H1 (cell line): ENCODE data around the gene ZNF135. TPM values are rescaled to one million over a fixed set of nuclear protein-coding genes. Genes with fewer than 3 reads are reported as not detected.

Source experiments
- CTCF ChIA-PET: fragments of 300-600 bp; sonication (Branson Sonifier 250); formaldehyde crosslinking; loops from one replicate; lab custom pipeline; 2021; ENCODE audit not compliant: partially characterized antibody; lab: Charles Lee
- POLR2A ChIA-PET: fragments of 300-600 bp; sonication (Branson Sonifier 250); formaldehyde crosslinking; loops from one replicate; lab custom pipeline; 2021; ENCODE audit warnings: inconsistent platforms; ENCODE audit not compliant: partially characterized antibody; lab: Charles Lee
- DNase-seq, 2 experiments: peaks; one replicate each; pipeline versions ENCODE4 v3.0.0 to v3.0.0-alpha.2; 2010 to 2022; ENCODE audit warnings: low spot score in 2 of 2, low read depth in 1 of 2, mixed read lengths in 1 of 2
- FAIRE-seq: peaks from 2 replicates; lab custom pipeline; 2011; peaks lifted over from hg19 to GRCh38; lab: Jason Lieb, UNC
- H2AFZ ChIP-seq: 2 replicates; pipeline ENCODE4 v1.8.1; 2012; ENCODE audit warnings: low read length, inconsistent platforms
- H2AK5ac ChIP-seq: 2 replicates; pipeline ENCODE4 v1.6.1; 2013; ENCODE audit warnings: low read depth, low read length
- H2BK120ac ChIP-seq: replicated peaks from 2 replicates; pipeline ENCODE3; 2013; ENCODE audit warnings: low read depth, low read length, inconsistent platforms
- H2BK12ac ChIP-seq: 2 replicates; pipeline ENCODE4 v1.6.1; 2013; ENCODE audit warnings: low read depth, low read length
- H2BK15ac ChIP-seq: 2 replicates; pipeline ENCODE4 v1.6.1; 2013; ENCODE audit warnings: low read length
- H2BK20ac ChIP-seq: 2 replicates; pipeline ENCODE4 v1.6.1; 2013; ENCODE audit warnings: low read length
- H2BK5ac ChIP-seq: 2 replicates; pipeline ENCODE4 v1.6.1; 2013; ENCODE audit warnings: low read depth, low read length
- H3K14ac ChIP-seq: 2 replicates; pipeline ENCODE4 v1.6.1; 2013; ENCODE audit warnings: inconsistent platforms; ENCODE audit not compliant: insufficient read length
- H3K18ac ChIP-seq: 2 replicates; pipeline ENCODE4 v1.6.1; 2013; ENCODE audit warnings: low read length; ENCODE audit errors: extremely low read depth
- H3K23ac ChIP-seq: 2 replicates; pipeline ENCODE4 v1.6.1; 2013; ENCODE audit warnings: inconsistent platforms; ENCODE audit not compliant: insufficient read length
- H3K23me2 ChIP-seq: 2 replicates; pipeline ENCODE4 v1.6.1; 2013; ENCODE audit warnings: low read depth, low read length
- H3K27ac ChIP-seq: 2 replicates; pipeline ENCODE4 v1.6.1; 2011; ENCODE audit warnings: low read depth, low read length, inconsistent platforms
- H3K27me3 ChIP-seq, 4 experiments: replicated peaks in 1 of 4; 1 replicate in 1 of 4; 2 replicates in 3 of 4; pipeline versions ENCODE4 v1.6.1 to v1.8.1; 2011 to 2013; ENCODE audit warnings: low read length in 3 of 4, mild to moderate bottlenecking in 3 of 4, inconsistent platforms in 2 of 4, mixed read lengths in 2 of 4, moderate library complexity in 1 of 4; ENCODE audit not compliant: control insufficient read depth in 3 of 4, insufficient read depth in 3 of 4; ENCODE audit errors: extremely low read depth in 1 of 4
- H3K36me3 ChIP-seq, 4 experiments: 2 replicates each; pipeline versions ENCODE4 v1.6.1 to v1.8.1; 2011 to 2013; ENCODE audit warnings: mild to moderate bottlenecking in 4 of 4, low read length in 3 of 4, moderate library complexity in 2 of 4, control low read depth in 1 of 4, inconsistent platforms in 1 of 4; ENCODE audit not compliant: insufficient read depth in 4 of 4, control insufficient read depth in 2 of 4
- H3K4ac ChIP-seq: replicated peaks from 2 replicates; pipeline ENCODE3; 2013; ENCODE audit warnings: low read length, low read depth, mixed read lengths, inconsistent platforms; ENCODE audit not compliant: insufficient read length
- H3K4me1 ChIP-seq, 4 experiments: replicated peaks in 1 of 4; 1 replicate in 1 of 4; 2 replicates in 3 of 4; pipeline versions ENCODE4 v1.6.1 to v1.8.1; 2011 to 2013; ENCODE audit warnings: low read length in 3 of 4, inconsistent platforms in 2 of 4, mixed read lengths in 1 of 4; ENCODE audit not compliant: insufficient read depth in 4 of 4, control insufficient read depth in 3 of 4
- H3K4me2 ChIP-seq, 2 experiments: 2 replicates each; pipeline versions ENCODE4 v1.6.1 to v1.8.1; 2011 to 2013; ENCODE audit warnings: low read depth in 2 of 2, low read length in 2 of 2, control low read depth in 1 of 2, inconsistent platforms in 1 of 2, mild to moderate bottlenecking in 1 of 2; ENCODE audit not compliant: insufficient read depth in 1 of 2
- H3K4me3 ChIP-seq, 4 experiments: fragments of 200-600, 300-600 bp in 1 of 4; sonication (generic), shearing (Covaris generic), sonication (Bioruptor Twin) in 1 of 4; 2 replicates each; pipeline versions ENCODE4 v1.5.1 to v1.8.1; 2011 to 2016; ENCODE audit warnings: low read length in 4 of 4, low read depth in 3 of 4, control low read depth in 2 of 4, inconsistent platforms in 2 of 4, mild to moderate bottlenecking in 2 of 4, mixed read lengths in 1 of 4, moderate library complexity in 1 of 4; ENCODE audit not compliant: insufficient read depth in 2 of 4; ENCODE audit errors: extremely low read depth in 1 of 4
- H3K56ac ChIP-seq: replicated peaks from 2 replicates; pipeline ENCODE3; 2013; ENCODE audit warnings: low read depth, mild to moderate bottlenecking, mixed read lengths, low read length, inconsistent platforms; ENCODE audit not compliant: insufficient read length
- H3K79me1 ChIP-seq: 2 replicates; pipeline ENCODE4 v1.6.1; 2013; ENCODE audit warnings: low read depth, low read length, control low read depth
- H3K79me2 ChIP-seq, 2 experiments: 2 replicates each; pipeline versions ENCODE4 v1.6.1 to v1.8.1; 2012 to 2013; ENCODE audit warnings: low read length in 2 of 2, mild to moderate bottlenecking in 2 of 2, inconsistent platforms in 1 of 2; ENCODE audit not compliant: insufficient read depth in 2 of 2, control insufficient read depth in 1 of 2
- H3K9ac ChIP-seq, 4 experiments: replicated peaks in 1 of 4; 1 replicate in 1 of 4; 2 replicates in 3 of 4; pipeline versions ENCODE4 v1.6.1 to v1.8.1; 2011 to 2013; ENCODE audit warnings: low read depth in 3 of 4, low read length in 3 of 4, control low read depth in 2 of 4, mild to moderate bottlenecking in 2 of 4, moderate library complexity in 2 of 4, inconsistent platforms in 1 of 4; ENCODE audit errors: extremely low read depth in 1 of 4
- H3K9me3 ChIP-seq, 2 experiments: 2 replicates each; pipeline versions ENCODE4 v1.6.1 to v1.8.1; 2012 to 2013; ENCODE audit warnings: mild to moderate bottlenecking in 2 of 2, moderate library complexity in 2 of 2, control low read depth in 1 of 2, inconsistent platforms in 1 of 2, low read depth in 1 of 2, low read length in 1 of 2, mixed read lengths in 1 of 2; ENCODE audit not compliant: insufficient read depth in 2 of 2
- H4K20me1 ChIP-seq, 2 experiments: replicated peaks in 1 of 2; 2 replicates each; pipeline versions ENCODE3 to v1.8.1; 2011 to 2013; ENCODE audit warnings: inconsistent platforms in 2 of 2, low read length in 2 of 2, mild to moderate bottlenecking in 1 of 2; ENCODE audit not compliant: insufficient read depth in 2 of 2, control insufficient read depth in 1 of 2
- H4K5ac ChIP-seq: 2 replicates; pipeline ENCODE4 v1.6.1; 2013; ENCODE audit warnings: low read length, low read depth, mixed read lengths, inconsistent platforms; ENCODE audit not compliant: insufficient read length
- H4K8ac ChIP-seq: 2 replicates; pipeline ENCODE4 v1.8.0; 2013; ENCODE audit warnings: mild to moderate bottlenecking, moderate library complexity, low read length, inconsistent platforms; ENCODE audit not compliant: insufficient read depth; ENCODE audit errors: extremely low read depth
- H4K91ac ChIP-seq: replicated peaks from 2 replicates; pipeline ENCODE3; 2013; ENCODE audit warnings: low read length, mixed read lengths, inconsistent platforms; ENCODE audit not compliant: insufficient read length
- CREB1 ChIP-seq: IDR thresholded peaks from 2 replicates; pipeline ENCODE4 v1.6.1; 2012; ENCODE audit warnings: inconsistent platforms
- EP300 ChIP-seq, 2 experiments: IDR thresholded peaks; 1 replicate in 1 of 2; 2 replicates in 1 of 2; pipeline ENCODE4 v1.6.1; 2011 to 2012; ENCODE audit warnings: low read depth in 2 of 2, low read length in 2 of 2, mild to moderate bottlenecking in 2 of 2, borderline replicate concordance in 1 of 2, inconsistent platforms in 1 of 2, moderate library complexity in 1 of 2
- GTF2F1 ChIP-seq: IDR thresholded peaks from 2 replicates; pipeline ENCODE4 v1.6.1; 2012; ENCODE audit warnings: low read depth, low read length, improper control_type of control experiment, borderline replicate concordance
- HDAC6 ChIP-seq: IDR thresholded peaks from one replicate; pipeline ENCODE4 v1.7.1; 2012; ENCODE audit warnings: low read depth, mild to moderate bottlenecking, inconsistent platforms, low read length, moderate library complexity
- JUND ChIP-seq: IDR thresholded peaks from 2 replicates; pipeline ENCODE4 v1.6.1; 2011; ENCODE audit warnings: mild to moderate bottlenecking, improper control_type of control experiment, low read length
- POU5F1 ChIP-seq: IDR thresholded peaks from 2 replicates; pipeline ENCODE4 v1.6.1; 2011; ENCODE audit warnings: low read depth, mild to moderate bottlenecking, low read length, moderate library complexity
- RNF2 ChIP-seq: fragments of 200-900, 300-1000 bp; sonication (generic); IDR thresholded peaks from 2 replicates; pipeline ENCODE4 v1.7.1; 2016; ENCODE audit warnings: borderline replicate concordance, low read depth, mild to moderate bottlenecking, antibody characterized with exemption, low read length; ENCODE audit not compliant: poor library complexity, severe bottlenecking; ENCODE audit errors: missing control alignments
- SIX5 ChIP-seq: IDR thresholded peaks from 2 replicates; pipeline ENCODE4 v1.6.1; 2011; ENCODE audit warnings: mild to moderate bottlenecking, low read depth, low read length
- SUZ12 ChIP-seq: fragments of 200-600 bp; sonication (generic); IDR thresholded peaks from 2 replicates; pipeline ENCODE4 v1.6.1; 2012; ENCODE audit warnings: mild to moderate bottlenecking, inconsistent platforms, low read length, moderate library complexity, mixed read lengths
- TEAD4 ChIP-seq: IDR thresholded peaks from 2 replicates; pipeline ENCODE4 v1.6.1; 2012; ENCODE audit warnings: low read depth, low read length, inconsistent platforms, mixed read lengths
- USF2 ChIP-seq: IDR thresholded peaks from 2 replicates; pipeline ENCODE4 v1.6.1; 2011; ENCODE audit warnings: low read length, improper control_type of control experiment
- WGBS, 2 experiments: shearing (Covaris generic) in 1 of 2; methylation state at CpG; one replicate each; pipeline versions ENCODE4 v1.1.6 to v1.1.7; 2013 to 2015; ENCODE audit warnings: low lambda C conversion rate in 2 of 2, mixed read lengths in 2 of 2, inconsistent platforms in 1 of 2, low coverage in 1 of 2, missing lambda C conversion rate in 1 of 2; ENCODE audit not compliant: insufficient replicate concordance in 2 of 2, insufficient coverage in 1 of 2, insufficient read length in 1 of 2; ENCODE audit errors: extremely low coverage in 1 of 2, missing lambda C conversion rate in 1 of 2; 5-methylcytosine and 5-hydroxymethylcytosine counted together
- polyA plus RNA-seq, 7 experiments: library from polyadenylated mRNA; depleted of rRNA in 3 of 7; stranded (reverse) in 5 of 7; unstranded in 2 of 7; fragments of >200 nt in 5 of 7; fragments of 200-250 nt in 2 of 7; gene quantifications; 1 replicate in 5 of 7; 2 replicates in 1 of 7; 4 replicates in 1 of 7; pipeline versions ENCODE4 v1.2.1 to v1.2.3, GENCODE V29; 2011 to 2013; ENCODE audit warnings: missing spikeins in 2 of 7, mixed read lengths in 2 of 7
- total RNA-seq: library from RNA; stranded (reverse); fragmentation: NEBNext Ultra II Directional; extraction: Animal tissue kit (Norgen Biotek cat#: 25700); gene quantifications from 2 replicates; pipeline ENCODE4 v1.2.1, GENCODE V29; 2021

Gene ZNF135
- total and polyA plus RNA-seq, 2 of the 8 experiments (the other 6 are each of a cell fraction or from before 2014, with no cell fraction given): 5.2 to 7.9 TPM

GRCh38 chr19:58063712-58064111 lies 4.6 kb downstream of the ZNF135 start:
- TF ChIP-seq CREB1 (no peak), GTF2F1 (no peak), EP300 (IDR thresholded peaks at IDR 0.05; ENCODE audit: borderline replicate concordance in 1 of 2, low read depth in 2 of 2, low read length in 2 of 2) (no peak), RNF2 (no peak), JUND (no peak), TEAD4 (no peak), HDAC6 (no peak), POU5F1 (no peak), SUZ12 (no peak), USF2 (no peak), SIX5 (no peak)
- no peak overlapping the region for H2BK120ac ChIP-seq
- no peaks in the 10 kb centered on the region; the same call in 1 of the 2 replicates for H3K79me1 ChIP-seq
- no peak overlapping the region for H3K9ac ChIP-seq
- no peak overlapping the region for H3K56ac ChIP-seq
- ChIA-PET CTCF (interaction anchor here (1.0 to 1.7 kb wide), 2 partner anchors 20 to 40 kb away, joined by 5 to 6 read pairs; no protein-coding TSS in a partner anchor), POLR2A (interaction anchor here (1.4 to 2.4 kb wide), 3 partner anchors 9 to 32 kb away, joined by 3 to 7 read pairs (median 4); no protein-coding TSS in a partner anchor)
- H4K20me1 ChIP-seq: no peaks in the 10 kb centered on the region
- no peak overlapping the region for H2BK20ac ChIP-seq
- no peak overlapping the region for H4K5ac ChIP-seq
- no peak overlapping the region for H4K91ac ChIP-seq
- H3K9me3 ChIP-seq: peaks cover 45 to 63% of the 10 kb centered on the region in 2 experiments
- no peak overlapping the region for H2AK5ac ChIP-seq
- H2BK12ac ChIP-seq: no peak overlapping the region
- H3K4me1 ChIP-seq: peaks cover 2 to 10% (median 8%) of the 10 kb centered on the region in 4 experiments
- no peak overlapping the region for H3K23ac ChIP-seq
- no peak overlapping the region for H2AFZ ChIP-seq
- no peak overlapping the region for H3K4ac ChIP-seq
- no peak overlapping the region for H3K14ac ChIP-seq
- FAIRE-seq: no peak
- H3K23me2 ChIP-seq: peaks cover 2% of the 10 kb centered on the region; the same call in 1 of the 2 replicates
- no peaks in the 10 kb centered on the region for H3K27me3 ChIP-seq
- H3K27ac ChIP-seq: no peak overlapping the region
- WGBS, 2 experiments: 83% methylated on average over 3 of the region's 3 CpGs; no CpG with 5 or more reads in 1 of the 2 experiments
- no peak overlapping the region for H3K4me3 ChIP-seq
- H3K36me3 ChIP-seq: peaks cover 0 to 61% (median 31%) of the 10 kb centered on the region in 4 experiments; a peak in 6 of 8 replicates
- no peak overlapping the region for H4K8ac ChIP-seq
- no peak overlapping the region for H2BK15ac ChIP-seq
- H3K79me2 ChIP-seq: no peaks in the 10 kb centered on the region
- DNase-seq: no peak
- H3K18ac ChIP-seq: no peak overlapping the region
- no peak overlapping the region for H3K4me2 ChIP-seq
- H2BK5ac ChIP-seq: no peak overlapping the region
